ENCODE measurements around the gene MSH3.
"Not testable (repeated sequence)": the region's sequence is repeated elsewhere in the genome, so short reads cannot be mapped to it uniquely, and the experiment has no call there.

MSH3 gene

GRCh38 chr5:80835128-80835527, 180.7 kb downstream of the MSH3 start:
- no peak for FAIRE-seq
- DNase-seq (ENCODE audit: extremely low spot score, insufficient read length, low read depth) = no peak

DNA sequence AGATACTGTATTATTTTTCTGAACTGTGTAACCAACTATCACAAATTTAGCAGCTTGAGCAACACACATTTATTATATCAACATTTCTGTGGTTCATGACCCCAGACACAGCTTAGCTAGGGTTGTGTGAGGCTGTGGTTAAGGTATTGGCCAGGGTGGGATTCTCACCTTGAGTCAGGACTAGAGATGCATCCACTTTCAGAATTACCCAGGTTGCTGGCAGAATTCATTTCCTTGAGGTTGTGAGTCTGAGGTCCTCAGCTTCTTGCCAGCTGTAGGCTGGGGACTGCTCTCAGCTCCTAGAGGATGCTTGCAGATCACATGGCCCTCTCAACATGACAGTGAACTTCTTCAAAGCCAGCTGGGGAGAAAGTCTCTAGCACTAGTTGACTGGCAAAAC, 183.2 kb downstream of the MSH3 start:
- DNase-seq (ENCODE audit: extremely low spot score, insufficient read length, low read depth) (peak; percentile 2), FAIRE-seq (peak; percentile 75)

GRCh38 chr5:80841026-80841797, 186.8 kb downstream of the MSH3 start:
- not testable (repeated sequence) for FAIRE-seq; DNase-seq (ENCODE audit: extremely low spot score, insufficient read length, low read depth)

DNA sequence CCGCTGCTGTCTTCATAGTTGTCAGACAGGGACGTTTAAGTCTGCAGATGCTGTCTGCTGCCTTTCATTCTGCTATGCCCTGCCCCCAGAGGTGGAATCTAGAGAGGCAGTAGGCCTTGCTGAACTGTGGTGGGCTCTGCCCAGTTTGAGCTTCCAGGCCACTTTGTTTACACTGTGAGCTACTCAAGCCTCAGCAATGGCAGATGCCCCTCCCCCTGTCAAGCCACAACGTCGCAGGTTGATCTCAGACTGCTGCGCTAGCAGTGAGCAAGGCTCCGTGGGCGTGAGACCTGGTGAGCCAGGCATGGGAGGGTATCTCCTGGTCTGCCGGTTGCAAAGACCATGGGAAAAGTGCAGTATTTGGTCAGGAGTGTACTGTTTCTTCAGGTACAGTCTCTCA, 192.0 kb downstream of the MSH3 start:
- not testable (repeated sequence) for DNase-seq (ENCODE audit: extremely low spot score, insufficient read length, low read depth); FAIRE-seq

DNA sequence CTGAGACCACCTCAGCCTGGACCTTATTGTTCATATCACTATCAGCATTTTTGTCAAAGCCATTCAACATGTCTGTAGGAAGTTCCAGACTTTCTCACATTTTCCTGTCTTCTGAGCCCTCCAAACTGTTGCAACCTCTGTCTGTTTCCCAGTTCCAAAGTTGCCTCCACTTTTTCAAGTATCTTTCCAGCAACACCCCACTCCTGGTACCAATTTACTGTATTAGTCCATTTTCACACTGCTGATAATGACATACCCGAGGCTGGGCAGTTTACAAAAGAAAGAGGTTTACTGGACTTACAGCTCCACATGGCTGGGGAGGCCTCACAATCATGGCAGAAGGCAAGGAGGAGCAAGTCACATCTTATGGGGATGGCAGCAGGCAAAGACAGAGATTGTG, 195.7 kb downstream of the MSH3 start:
- FAIRE-seq; DNase-seq (ENCODE audit: extremely low spot score, insufficient read length, low read depth): not testable (repeated sequence)

DNA sequence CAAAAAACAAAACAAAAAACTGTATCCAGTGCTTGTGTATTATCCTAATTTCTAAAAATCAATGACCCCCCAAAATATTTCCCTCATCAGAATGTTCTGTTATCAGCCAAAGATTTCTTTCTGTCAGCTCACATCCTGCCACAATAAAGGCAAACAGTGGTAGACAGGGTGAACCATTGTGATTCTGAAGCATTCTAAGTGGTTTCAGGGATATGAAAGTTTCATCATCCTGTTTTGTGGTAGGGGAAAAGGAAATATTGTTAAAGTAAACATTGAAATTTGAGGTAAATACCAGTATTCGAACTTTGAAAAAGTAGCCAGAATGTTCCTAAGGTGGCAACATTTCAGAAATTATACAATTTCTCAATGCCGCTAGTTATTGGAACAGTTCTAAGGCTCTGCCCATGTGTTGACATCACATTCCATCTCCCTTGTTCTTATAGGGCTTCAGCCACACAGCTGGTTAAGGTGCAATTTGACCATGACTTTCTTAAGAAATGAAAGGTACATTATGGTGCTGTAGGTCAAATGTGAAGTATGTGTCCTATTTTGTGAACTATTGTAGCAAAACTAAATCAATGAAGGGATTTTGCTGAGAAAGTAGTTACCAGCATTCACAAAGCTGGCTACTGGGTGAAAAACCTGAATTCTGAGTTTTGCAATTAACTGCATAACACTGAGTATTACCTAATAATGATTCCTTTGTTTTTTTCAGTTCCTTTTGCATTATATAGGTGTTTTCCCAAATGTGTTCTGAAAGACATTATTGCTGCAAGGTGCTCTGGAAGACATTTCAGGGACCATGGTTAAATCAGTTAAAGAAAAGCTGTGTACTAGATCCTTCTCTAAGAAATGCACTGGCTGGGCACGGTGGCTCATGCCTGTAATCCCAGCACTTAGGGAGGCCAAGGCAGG, 198.1 kb downstream of the MSH3 start:
- DNase-seq (ENCODE audit: extremely low spot score, insufficient read length, low read depth) (no peak), FAIRE-seq (no peak)

GRCh38 chr5:80853413-80853812, 199.0 kb downstream of the MSH3 start:
- FAIRE-seq (no peak), DNase-seq (ENCODE audit: extremely low spot score, insufficient read length, low read depth) (no peak)

DNA sequence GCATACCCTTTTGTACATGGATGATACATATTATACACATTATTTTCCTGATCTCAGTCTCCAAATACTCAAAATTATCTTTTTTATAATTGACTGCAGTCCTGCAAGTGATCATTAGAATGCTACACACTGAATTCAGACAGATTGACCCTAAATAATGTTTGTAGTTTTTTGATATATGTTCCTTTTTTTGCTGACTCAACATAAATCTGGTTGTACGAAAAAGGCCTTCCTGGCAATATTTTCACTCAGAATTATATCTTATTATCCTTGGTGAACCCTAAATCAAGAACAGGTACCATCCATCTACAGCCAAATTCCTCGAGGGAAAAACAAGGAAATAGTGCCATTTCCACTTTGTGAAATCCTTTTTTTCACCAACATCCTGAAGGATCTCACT, 200.1 kb downstream of the MSH3 start:
- DNase-seq (ENCODE audit: extremely low spot score, insufficient read length, low read depth) (no peak), FAIRE-seq (no peak)

- no peak for DNase-seq (ENCODE audit: extremely low spot score, insufficient read length, low read depth)
- no peak for FAIRE-seq
These were observed 206.6 kb downstream of the MSH3 start for GRCh38 chr5:80860924-80861613.

DNA sequence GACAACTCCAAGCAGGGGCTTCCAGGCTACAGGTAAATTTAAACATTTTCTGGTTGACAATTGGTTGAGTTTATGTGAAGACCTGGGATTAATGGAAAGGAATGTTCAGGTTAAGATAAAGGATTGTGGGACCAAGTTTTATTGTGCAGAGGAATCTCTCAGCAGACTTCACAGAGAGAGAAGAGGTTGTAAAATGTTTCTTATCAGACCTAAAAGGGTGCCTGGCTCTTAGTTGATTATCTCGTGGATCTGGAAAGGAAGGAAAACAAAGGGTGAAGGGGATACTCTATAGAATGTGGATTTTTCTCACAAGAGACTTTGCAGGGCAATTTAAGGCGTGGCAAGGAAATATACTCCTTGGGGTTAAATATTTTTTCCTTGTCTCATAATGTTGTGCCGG, 209.3 kb downstream of the MSH3 start:
- FAIRE-seq (no peak), DNase-seq (ENCODE audit: extremely low spot score, insufficient read length, low read depth) (no peak)

- DNase-seq (ENCODE audit: extremely low spot score, insufficient read length, low read depth) = no peak
- FAIRE-seq = no peak
These were observed 209.7 kb downstream of the MSH3 start for GRCh38 chr5:80864109-80864508.

- no peak for FAIRE-seq
- no peak for DNase-seq (ENCODE audit: extremely low spot score, insufficient read length, low read depth)
These were observed 210.4 kb downstream of the MSH3 start for GRCh38 chr5:80864706-80865435.

DNA sequence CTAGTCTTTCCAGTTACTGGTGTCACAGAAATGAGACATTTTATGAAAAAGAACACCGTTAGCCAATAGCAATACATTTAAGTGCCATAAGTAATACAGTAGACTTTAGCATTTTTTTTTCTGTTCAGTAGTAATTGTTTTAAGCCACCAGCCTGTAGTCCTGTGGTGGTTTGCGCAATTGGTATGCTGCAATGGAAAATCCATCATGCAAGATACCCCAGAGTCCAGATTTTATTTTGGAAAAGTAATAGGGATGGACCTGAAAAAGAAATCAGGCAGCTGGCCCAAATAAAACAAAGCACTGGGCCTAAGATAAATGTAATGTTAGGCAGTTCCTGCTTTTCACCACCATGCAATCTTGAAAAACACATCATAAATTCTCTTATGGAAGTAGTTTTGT, 211.1 kb downstream of the MSH3 start:
- DNase-seq (ENCODE audit: extremely low spot score, insufficient read length, low read depth) (no peak), FAIRE-seq (no peak)

DNA sequence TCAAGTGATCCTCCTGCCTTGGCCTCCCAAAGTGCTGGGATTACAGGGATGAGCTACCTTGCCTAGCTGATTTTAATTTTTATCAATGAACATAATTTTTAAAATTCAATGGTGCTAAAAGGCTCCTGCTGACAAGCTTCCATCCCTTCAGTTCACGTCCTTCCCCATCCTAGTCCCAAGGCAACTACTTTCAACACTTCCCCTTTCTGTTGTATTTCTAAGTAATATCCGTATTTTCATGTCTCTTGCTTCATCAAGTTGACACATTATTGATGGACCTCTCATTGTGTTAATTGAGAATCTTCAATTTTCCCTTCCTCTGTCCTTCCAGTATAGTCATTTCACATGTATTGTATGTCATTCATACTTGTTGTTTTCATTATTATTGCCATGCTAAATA, 211.9 kb downstream of the MSH3 start:
- FAIRE-seq (no peak), DNase-seq (ENCODE audit: extremely low spot score, insufficient read length, low read depth) (no peak)

- FAIRE-seq (peak; percentile 36), DNase-seq (ENCODE audit: extremely low spot score, insufficient read length, low read depth) (no peak)
These were observed 212.8 kb downstream of the MSH3 start for GRCh38 chr5:80867233-80867632.

- FAIRE-seq = no peak
- DNase-seq (ENCODE audit: extremely low spot score, insufficient read length, low read depth) = no peak
These were observed 216.0 kb downstream of the MSH3 start for GRCh38 chr5:80870442-80870841.

DNA sequence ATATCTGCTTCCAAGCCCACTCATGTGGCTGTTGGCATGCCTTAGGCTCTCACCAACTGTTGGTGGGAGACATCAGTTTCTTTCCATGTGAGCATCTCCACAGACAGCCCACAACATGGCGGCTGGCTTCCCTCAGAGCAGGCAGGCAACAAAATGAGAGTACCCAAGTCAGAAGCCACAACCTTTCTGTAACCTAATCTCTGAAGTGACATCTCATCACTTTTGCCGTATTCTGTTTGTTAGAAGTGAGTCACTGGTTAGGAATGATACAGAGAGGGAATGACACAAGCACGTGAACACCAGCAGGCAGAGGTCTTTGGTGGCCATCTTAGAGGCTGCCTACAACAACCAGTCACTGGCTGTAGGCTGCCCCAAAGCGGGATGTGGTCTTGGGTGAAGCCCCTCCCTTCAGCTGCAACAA, 217.1 kb downstream of the MSH3 start:
- FAIRE-seq = no peak
- DNase-seq (ENCODE audit: extremely low spot score, insufficient read length, low read depth) = no peak

DNA sequence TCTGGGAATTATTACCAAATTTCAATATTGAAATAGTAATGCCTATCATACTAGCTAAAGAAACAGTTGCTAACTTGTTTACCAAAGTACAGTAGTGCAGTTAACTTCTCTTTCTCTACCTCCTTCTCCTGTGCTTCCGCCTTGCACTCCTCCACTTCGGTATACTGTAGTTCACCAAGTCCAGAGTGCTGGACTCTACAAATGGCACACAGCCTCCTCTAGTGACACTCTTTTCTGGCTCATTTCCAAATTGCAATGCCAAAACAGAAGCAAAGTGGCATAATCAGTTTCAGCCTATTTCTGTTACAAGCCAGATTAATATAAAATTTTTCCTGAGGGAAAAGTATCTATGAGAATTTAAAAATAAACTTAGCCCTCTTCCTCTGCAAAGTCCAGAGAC, 219.7 kb downstream of the MSH3 start:
- no peak for FAIRE-seq
- no peak for DNase-seq (ENCODE audit: extremely low spot score, insufficient read length, low read depth)

DNA sequence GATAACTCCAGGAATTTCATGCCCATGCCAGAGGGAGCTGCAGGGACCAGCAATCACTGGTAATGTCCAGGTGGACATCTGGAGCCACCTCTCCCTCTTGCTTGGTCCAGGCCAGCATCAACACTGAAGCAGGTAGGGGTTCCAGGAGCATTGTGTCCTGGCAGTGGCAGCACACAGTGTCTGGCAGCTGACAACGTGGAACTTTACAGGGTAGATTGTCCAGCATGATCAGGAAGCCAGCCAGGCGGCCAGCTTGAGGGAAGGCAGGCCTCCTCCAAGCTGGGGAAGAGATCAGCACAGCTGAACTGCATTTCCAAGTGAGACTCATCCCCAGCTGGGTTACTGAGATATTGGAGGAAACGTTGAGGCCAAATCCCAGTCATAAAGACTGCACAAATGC, 223.1 kb downstream of the MSH3 start:
- no peak for FAIRE-seq
- no peak for DNase-seq (ENCODE audit: extremely low spot score, insufficient read length, low read depth)

DNA sequence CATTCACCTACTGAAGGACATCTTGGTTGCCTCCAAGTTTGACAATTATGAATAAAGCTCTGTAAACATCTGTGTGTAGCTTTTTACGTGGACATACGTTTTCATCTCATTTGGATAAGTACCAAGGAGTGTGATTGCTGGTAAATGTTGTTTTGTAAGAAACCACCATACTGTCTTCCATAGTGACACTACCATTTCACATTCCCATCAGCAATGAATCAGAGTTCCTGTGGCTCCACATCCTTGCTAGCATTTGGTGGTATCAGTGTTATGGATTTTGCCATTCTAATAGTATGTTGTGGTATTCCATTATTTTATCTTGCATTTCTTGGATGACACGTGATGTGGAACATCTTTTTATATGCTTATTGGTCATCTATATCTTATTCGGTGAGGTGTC, 227.3 kb downstream of the MSH3 start:
- no peak for FAIRE-seq

More for the DNA sequence above, 227.3 kb downstream of the MSH3 start:
- no peak for DNase-seq (ENCODE audit: extremely low spot score, insufficient read length, low read depth)
